Measurements from ENCODE around the gene DBF4B.
A peak's percentile ranks its signal among the peaks of the same experiment; 100 is the strongest.
"Not testable (repeated sequence)": the region's sequence is repeated elsewhere in the genome, so short reads cannot be mapped to it uniquely, and the experiment has no call there.

Gene DBF4B, protein sequence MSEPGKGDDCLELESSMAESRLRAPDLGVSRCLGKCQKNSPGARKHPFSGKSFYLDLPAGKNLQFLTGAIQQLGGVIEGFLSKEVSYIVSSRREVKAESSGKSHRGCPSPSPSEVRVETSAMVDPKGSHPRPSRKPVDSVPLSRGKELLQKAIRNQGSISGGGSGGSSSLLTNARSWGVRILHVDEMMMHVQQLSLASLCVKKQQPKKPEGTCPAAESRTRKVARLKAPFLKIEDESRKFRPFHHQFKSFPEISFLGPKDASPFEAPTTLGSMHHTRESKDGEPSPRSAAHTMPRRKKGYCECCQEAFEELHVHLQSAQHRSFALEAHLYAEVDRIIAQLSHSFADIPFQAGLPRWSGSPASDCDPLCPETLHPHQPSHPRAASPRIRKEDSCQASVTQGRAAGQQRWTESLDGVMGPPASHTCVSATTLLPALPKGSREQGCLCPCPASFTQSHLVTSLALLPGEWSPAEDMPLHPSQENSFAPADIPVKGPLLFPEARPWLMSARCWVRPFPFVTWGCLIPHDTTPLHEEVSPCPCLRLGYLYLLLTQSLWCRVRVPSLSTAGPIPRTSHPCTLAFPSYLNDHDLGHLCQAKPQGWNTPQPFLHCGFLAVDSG

DNA sequence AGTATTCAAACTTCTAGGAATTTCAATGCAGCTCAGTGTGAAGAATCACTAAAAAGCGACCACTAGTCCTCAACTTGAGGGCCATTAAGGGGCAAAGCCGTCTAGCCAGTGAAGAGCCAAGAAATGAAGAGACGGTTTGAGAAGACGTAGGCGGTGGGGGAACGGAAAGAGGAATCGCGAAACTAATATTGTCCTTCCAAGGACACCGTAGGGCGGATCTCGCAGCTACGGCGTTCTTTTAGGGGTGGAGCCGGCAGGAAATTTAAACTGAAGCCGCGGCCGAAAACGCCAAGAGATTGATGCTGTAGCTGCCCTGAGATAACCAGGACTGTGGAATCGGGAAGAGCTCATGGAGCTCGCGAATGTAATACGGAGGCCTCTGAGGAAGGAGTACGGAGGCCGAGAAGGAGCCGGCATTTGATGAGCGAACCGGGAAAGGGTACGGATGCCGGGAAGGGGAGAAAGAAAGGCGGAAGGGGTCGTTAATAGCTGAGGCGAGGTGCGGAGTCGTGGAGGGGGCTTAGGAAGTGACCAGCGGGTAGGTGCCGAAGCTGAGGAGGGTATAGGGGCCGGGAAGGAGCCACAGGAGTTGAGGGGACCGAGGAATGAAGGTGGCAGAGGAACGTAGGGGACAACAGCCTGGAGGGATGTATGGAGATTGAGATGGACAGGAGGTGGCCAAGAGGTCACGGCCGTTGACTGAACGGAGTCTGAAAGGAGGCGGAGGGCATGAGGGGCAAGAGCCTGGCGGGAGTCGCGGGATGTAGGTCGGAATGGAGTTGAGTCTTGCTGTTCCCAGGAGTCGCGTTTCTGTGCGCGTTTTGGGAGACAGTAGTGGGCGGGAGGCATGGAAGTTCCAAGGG, at the start of gene DBF4B:
TSS of gene DBF4B (plus strand) at position 265 of the 863 bp plus-strand sequence. CDS start at position 421, 156 bp downstream.
- H3K4me3 ChIP-seq (ENCODE audit: low read length): peak within 1 kb of the TSS; percentile 98
- H3K27ac ChIP-seq (ENCODE audit: low read depth, low read length): peak within 1 kb of the TSS; percentile 82
- peak within 1 kb of the TSS; percentile 59 for H3K9ac ChIP-seq (ENCODE audit: low read length)
- no peaks in the 10 kb centered on the region for H3K36me3 ChIP-seq (ENCODE audit: control insufficient read depth, insufficient read depth, low read length)
- H3K4me1 ChIP-seq (ENCODE audit: control insufficient read depth, insufficient read depth, low read length): peaks cover 10% of the 10 kb centered on the region
- H3K27me3 ChIP-seq (ENCODE audit: control insufficient read depth, insufficient read depth, low read length): no peaks in the 10 kb centered on the region

DNA sequence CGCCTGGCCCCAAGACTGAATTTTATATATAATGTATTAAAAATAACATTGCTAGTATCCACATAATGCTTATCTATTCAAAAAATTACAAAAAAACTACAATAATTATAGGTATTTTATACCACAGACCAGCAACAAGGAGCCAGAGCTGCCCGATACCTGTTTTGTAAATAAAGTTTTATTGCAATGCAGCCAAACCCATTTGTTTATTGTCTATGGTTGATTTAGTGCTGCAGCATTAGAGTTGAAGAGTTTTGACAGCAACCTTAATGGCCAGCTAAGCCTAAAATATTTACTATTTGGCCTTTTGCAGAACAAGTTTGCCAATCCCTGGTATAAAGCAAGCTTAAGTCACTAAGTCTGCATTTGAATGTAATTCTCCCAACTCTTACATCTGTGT, 46.6 kb upstream of the DBF4B start:
- Histone ChIP-seq H3K9ac (ENCODE audit: low read length) (no peak overlapping the region), H3K36me3 (ENCODE audit: control insufficient read depth, insufficient read depth, low read length) (no peaks in the 10 kb centered on the region), H3K4me3 (ENCODE audit: low read length) (no peak overlapping the region), H3K27ac (ENCODE audit: low read depth, low read length) (no peak overlapping the region), H3K27me3 (ENCODE audit: control insufficient read depth, insufficient read depth, low read length) (no peaks in the 10 kb centered on the region), H3K4me1 (ENCODE audit: control insufficient read depth, insufficient read depth, low read length) (no peaks in the 10 kb centered on the region)

DNA sequence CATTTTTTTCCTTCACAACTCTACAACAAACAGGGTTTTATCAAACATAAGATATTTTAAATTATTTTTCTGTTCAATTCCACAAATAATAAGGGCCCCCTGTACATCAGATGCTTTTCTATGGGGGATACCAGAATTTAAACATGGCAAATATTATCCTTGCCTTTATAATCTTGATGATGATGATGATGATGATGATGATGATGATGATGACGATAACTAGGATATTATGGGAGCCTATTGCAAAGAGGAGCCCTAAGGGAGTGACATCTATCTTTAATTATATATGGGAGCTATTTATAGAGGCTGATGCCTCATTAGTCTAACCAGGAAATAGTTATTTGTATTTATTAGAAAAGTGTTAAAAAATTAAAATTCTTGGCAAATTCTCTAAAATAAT, 45.4 kb upstream of the DBF4B start:
- Histone ChIP-seq H3K27ac (ENCODE audit: low read depth, low read length) (no peak overlapping the region), H3K4me3 (ENCODE audit: low read length) (no peak overlapping the region), H3K9ac (ENCODE audit: low read length) (no peak overlapping the region), H3K27me3 (ENCODE audit: control insufficient read depth, insufficient read depth, low read length) (no peaks in the 10 kb centered on the region), H3K36me3 (ENCODE audit: control insufficient read depth, insufficient read depth, low read length) (no peaks in the 10 kb centered on the region), H3K4me1 (ENCODE audit: control insufficient read depth, insufficient read depth, low read length) (no peaks in the 10 kb centered on the region)

DNA sequence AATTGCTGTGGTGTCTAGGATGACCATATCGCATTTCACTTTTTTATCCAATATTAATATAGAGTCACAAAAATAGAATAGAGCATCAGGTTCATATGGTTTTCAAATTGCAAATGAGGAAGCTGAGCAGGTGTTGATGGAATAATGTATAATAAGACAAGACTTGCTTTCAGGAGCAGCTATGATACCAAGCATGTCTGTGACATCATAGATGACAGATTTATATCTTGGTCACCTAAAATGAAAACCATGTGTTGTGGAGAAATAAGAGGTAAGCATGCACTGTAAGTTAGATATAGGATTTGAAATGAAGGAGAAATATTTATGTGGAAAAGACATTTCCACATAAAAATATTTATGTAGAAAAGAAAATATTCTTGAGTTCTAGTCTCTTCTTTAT, 43.6 kb upstream of the DBF4B start:
- Histone ChIP-seq H3K4me1 (ENCODE audit: control insufficient read depth, insufficient read depth, low read length) (no peaks in the 10 kb centered on the region), H3K27me3 (ENCODE audit: control insufficient read depth, insufficient read depth, low read length) (no peaks in the 10 kb centered on the region), H3K36me3 (ENCODE audit: control insufficient read depth, insufficient read depth, low read length) (no peaks in the 10 kb centered on the region), H3K9ac (ENCODE audit: low read length) (no peak overlapping the region), H3K27ac (ENCODE audit: low read depth, low read length) (no peak overlapping the region), H3K4me3 (ENCODE audit: low read length) (no peak overlapping the region)

DNA sequence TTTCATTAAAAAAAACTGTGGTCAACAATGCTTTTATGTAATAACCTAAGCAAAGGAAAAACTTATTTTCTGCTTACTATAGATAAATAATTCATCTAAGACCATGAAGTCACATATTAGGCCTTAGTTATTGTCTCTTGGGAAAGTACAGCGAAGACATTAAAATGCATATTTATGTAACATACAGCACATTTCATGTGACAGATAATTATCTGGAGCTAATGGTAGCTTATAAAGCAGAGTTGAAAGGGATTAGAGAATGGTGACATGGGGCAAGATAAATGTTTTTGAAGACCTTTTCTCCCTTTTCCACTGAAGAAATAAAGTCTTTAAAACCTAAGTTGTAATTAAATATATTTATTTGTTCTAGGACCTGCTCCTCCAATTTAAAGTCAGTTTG, 42.5 kb upstream of the DBF4B start:
- H3K9ac ChIP-seq (ENCODE audit: low read length): no peak overlapping the region
- no peaks in the 10 kb centered on the region for H3K27me3 ChIP-seq (ENCODE audit: control insufficient read depth, insufficient read depth, low read length)
- H3K27ac ChIP-seq (ENCODE audit: low read depth, low read length): no peak overlapping the region
- H3K4me1 ChIP-seq (ENCODE audit: control insufficient read depth, insufficient read depth, low read length): no peaks in the 10 kb centered on the region
- no peaks in the 10 kb centered on the region for H3K36me3 ChIP-seq (ENCODE audit: control insufficient read depth, insufficient read depth, low read length)
- H3K4me3 ChIP-seq (ENCODE audit: low read length): no peak overlapping the region

DNA sequence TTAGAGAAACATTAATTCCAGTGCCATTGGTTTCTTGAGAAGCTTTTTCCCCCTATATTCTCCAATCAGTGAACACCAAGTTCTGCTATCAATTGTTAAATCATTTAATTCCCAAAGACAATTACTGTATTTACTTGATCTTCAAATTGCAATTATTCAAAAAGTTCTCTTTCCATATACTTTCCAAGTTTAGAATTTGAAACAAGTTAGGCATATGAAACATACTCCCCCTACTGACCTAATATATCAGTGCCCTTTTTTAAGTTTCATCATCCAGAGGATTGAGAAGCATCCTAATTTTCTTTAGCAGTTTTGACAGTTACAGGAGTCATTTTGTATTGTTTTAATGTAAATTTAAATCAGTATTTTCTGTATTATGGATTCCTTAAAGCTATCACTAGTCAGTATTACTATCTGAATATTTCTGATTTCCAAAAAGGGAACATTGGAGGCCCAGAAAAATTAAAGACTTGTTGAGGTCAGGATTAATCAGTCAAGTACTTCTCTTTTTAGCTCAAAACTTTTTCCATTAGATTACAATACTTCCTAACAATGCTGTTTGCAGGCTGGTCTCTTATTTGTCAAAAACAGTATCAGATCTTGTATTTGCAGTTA, 35.9 kb upstream of the DBF4B start:
- no peaks in the 10 kb centered on the region for H3K36me3 ChIP-seq (ENCODE audit: control insufficient read depth, insufficient read depth, low read length)
- H3K4me3 ChIP-seq (ENCODE audit: low read length): no peak overlapping the region
- H3K9ac ChIP-seq (ENCODE audit: low read length): no peak overlapping the region
- H3K27ac ChIP-seq (ENCODE audit: low read depth, low read length): no peak overlapping the region
- H3K27me3 ChIP-seq (ENCODE audit: control insufficient read depth, insufficient read depth, low read length): no peaks in the 10 kb centered on the region
- no peaks in the 10 kb centered on the region for H3K4me1 ChIP-seq (ENCODE audit: control insufficient read depth, insufficient read depth, low read length)

DNA sequence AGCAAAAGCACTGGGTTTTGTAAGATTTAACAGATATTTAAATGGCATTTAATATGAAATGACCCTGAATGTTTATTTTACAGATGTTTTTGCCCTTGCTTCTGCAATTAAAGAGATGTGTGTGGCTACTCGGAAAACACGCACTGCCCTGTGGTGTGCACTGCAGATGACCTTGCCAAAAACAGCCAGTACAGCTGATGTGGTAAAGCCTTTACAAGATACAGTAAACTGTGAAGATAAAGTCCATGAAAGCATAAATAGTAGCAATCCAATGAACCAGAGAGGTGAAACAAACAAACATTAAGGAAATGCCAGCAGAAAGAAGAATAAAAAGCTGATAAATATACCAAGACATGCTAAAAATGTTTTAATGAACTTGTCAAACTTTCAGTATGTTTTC, 34.6 kb upstream of the DBF4B start:
- Histone ChIP-seq H3K4me3 (ENCODE audit: low read length) (no peak overlapping the region), H3K4me1 (ENCODE audit: control insufficient read depth, insufficient read depth, low read length) (no peaks in the 10 kb centered on the region), H3K9ac (ENCODE audit: low read length) (no peak overlapping the region), H3K27ac (ENCODE audit: low read depth, low read length) (no peak overlapping the region), H3K36me3 (ENCODE audit: control insufficient read depth, insufficient read depth, low read length) (peaks cover 3% of the 10 kb centered on the region), H3K27me3 (ENCODE audit: control insufficient read depth, insufficient read depth, low read length) (no peaks in the 10 kb centered on the region)

DNA sequence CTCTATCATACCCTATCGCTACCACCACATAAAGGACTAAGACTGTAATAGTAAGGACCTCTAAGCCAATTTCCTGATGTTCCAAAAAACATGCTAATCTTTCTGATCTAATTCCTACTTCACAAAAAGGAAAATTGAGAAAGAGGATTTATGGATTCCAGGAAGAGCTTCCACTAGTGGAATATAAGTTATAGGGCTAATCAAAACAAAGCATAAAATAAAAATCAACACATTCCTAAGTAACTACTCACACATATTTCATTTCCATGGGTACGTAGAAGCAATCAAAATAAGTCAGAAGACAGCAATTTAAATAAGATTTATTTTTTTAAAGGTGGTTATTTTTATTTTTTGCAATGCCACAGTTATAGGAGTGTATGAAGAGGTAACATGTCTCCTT, 31.3 kb upstream of the DBF4B start:
- Histone ChIP-seq H3K4me3 (ENCODE audit: low read length) (no peak overlapping the region), H3K27me3 (ENCODE audit: control insufficient read depth, insufficient read depth, low read length) (no peaks in the 10 kb centered on the region), H3K4me1 (ENCODE audit: control insufficient read depth, insufficient read depth, low read length) (no peaks in the 10 kb centered on the region), H3K36me3 (ENCODE audit: control insufficient read depth, insufficient read depth, low read length) (peaks cover 12% of the 10 kb centered on the region), H3K27ac (ENCODE audit: low read depth, low read length) (no peak overlapping the region), H3K9ac (ENCODE audit: low read length) (no peak overlapping the region)

DNA sequence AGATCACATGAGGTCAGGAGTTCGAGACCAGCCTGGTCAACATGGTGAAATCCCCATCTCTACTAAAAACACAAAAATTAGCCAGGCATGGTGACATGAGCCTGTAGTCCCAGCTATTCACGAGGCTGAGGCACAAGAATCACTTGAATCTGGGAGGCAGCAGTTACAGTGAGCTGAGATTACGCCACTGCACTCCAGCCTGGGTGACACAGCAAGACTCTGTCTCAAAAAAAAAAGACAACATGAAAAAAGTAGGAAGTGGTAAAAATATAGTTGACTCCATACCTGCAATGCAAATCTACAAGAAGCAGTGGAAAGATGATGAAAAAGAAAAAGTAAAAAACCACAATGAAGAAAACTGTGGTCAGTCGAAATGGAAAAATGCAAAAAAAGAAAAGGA, 25.2 kb upstream of the DBF4B start:
- not testable (repeated sequence) for H3K4me3 ChIP-seq (ENCODE audit: low read length); H3K9ac ChIP-seq (ENCODE audit: low read length); H3K4me1 ChIP-seq (ENCODE audit: control insufficient read depth, insufficient read depth, low read length); H3K27me3 ChIP-seq (ENCODE audit: control insufficient read depth, insufficient read depth, low read length); H3K27ac ChIP-seq (ENCODE audit: low read depth, low read length)
- peaks cover 16% of the 10 kb centered on the region for H3K36me3 ChIP-seq (ENCODE audit: control insufficient read depth, insufficient read depth, low read length)

DNA sequence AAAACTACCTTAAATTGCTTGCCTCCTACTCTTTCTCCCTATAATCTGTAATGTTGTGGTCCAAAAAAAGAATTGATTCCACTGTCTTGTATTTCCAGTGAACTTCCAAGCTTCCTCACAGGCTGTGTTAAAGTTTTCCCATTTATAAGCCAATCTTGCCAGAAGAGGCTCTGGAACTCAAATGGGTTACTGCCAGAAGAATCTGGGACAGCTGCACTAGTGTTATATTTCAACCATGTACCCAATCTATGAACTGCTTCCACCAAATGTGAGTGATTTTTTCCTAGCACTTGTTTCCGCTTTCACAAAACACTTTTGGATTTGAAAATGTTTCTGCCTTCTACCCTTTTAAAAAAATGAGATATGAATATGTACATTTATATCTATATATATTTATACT, 20.7 kb upstream of the DBF4B start:
- peaks cover 9% of the 10 kb centered on the region for H3K4me1 ChIP-seq (ENCODE audit: control insufficient read depth, insufficient read depth, low read length)
- no peak overlapping the region for H3K27ac ChIP-seq (ENCODE audit: low read depth, low read length)
- H3K36me3 ChIP-seq (ENCODE audit: control insufficient read depth, insufficient read depth, low read length): peaks cover 3% of the 10 kb centered on the region
- H3K4me3 ChIP-seq (ENCODE audit: low read length): no peak overlapping the region
- H3K27me3 ChIP-seq (ENCODE audit: control insufficient read depth, insufficient read depth, low read length): no peaks in the 10 kb centered on the region
- no peak overlapping the region for H3K9ac ChIP-seq (ENCODE audit: low read length)

DNA sequence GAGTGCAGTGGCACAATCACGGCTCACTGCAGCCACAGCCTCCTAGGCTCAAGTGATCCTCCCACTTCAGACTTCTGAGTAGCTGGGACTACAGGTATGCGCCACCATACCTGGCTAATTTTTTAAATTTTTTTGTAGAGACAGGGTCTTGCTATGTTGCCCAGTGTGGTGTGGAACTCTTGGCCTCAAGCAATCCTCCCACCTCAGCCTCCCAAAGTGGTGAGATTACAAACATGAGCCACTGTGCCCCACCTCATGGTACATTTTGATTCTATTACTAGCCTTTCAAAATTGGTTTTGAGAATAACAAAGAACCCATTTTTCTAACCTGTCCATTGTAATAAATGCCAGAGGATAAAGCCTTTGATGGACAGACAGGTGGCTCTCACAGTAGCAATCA, 20.3 kb upstream of the DBF4B start:
- Histone ChIP-seq H3K27ac (ENCODE audit: low read depth, low read length) (peak overlapping the region; percentile 88), H3K4me3 (ENCODE audit: low read length) (peak overlapping the region; percentile 93), H3K4me1 (ENCODE audit: control insufficient read depth, insufficient read depth, low read length) (peaks cover 9% of the 10 kb centered on the region), H3K27me3 (ENCODE audit: control insufficient read depth, insufficient read depth, low read length) (no peaks in the 10 kb centered on the region), H3K9ac (ENCODE audit: low read length) (no peak overlapping the region), H3K36me3 (ENCODE audit: control insufficient read depth, insufficient read depth, low read length) (no peaks in the 10 kb centered on the region)

Data from rectal smooth muscle tissue (tissue), 1 donor.